ENCODE data around the gene SRI. TPM values are rescaled to one million over a fixed set of nuclear protein-coding genes. Genes with fewer than 3 reads are reported as not detected.

The SRI gene
- total and polyA plus RNA-seq, 2 donors (not counting 1 experiment from before 2014, with no cell fraction given) = 46.5 to 49.9 TPM

DNA sequence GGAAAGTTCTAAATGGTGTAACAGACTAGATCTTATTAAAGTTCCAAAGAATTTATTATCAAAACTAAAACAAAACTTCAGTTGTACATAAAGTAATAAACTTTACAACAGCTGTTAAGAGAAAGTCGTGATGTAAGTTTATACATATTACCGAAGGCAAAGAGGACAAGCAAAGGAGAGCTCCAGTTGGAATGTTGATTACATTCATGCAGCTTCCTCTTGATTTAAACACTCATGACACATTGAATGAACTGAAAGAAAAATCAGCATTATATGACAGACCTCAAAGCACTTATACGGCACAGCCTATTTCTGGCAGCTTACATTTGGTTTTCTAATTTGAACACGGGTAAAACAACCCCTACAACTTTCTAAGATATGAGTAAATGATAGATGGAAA, 13.6 kb downstream of the SRI start:
- Histone ChIP-seq H3K9me3 (ENCODE audit: control extremely low read depth in 1 of 3, control insufficient read depth in 2 of 3, insufficient read depth in 1 of 3, low read length in 2 of 3) (no peaks in the 10 kb centered on the region), H3K4me1 (ENCODE audit: control insufficient read depth in 2 of 2, insufficient read depth in 2 of 2, low read length in 2 of 2) (no peaks in the 10 kb centered on the region), H3K4me3 (ENCODE audit: control extremely low read depth in 1 of 5, extremely low read depth in 1 of 5, insufficient read depth in 1 of 5, low read depth in 2 of 5, low read length in 4 of 5) (no peak overlapping the region), H3K4me2 (replicated peaks; ENCODE audit: low read depth, low read length, poor library complexity, severe bottlenecking) (no peak overlapping the region), H2AFZ (ENCODE audit: insufficient read depth, low read depth, low read length, poor library complexity, severe bottlenecking) (no peak overlapping the region), H3K9ac (ENCODE audit: low read length) (no peak overlapping the region), H3K79me2 (ENCODE audit: control insufficient read depth, insufficient read depth, low read length) (no peaks in the 10 kb centered on the region), H3K36me3 (replicated peaks in 1 of 2; ENCODE audit: control extremely low read depth in 1 of 2, control insufficient read depth in 1 of 2, extremely low read depth in 1 of 2, insufficient read depth in 2 of 2, low read length in 1 of 2) (peaks cover 0 to 68% of the 10 kb centered on the region in 2 experiments), H4K20me1 (ENCODE audit: control insufficient read depth, insufficient read depth, low read length, poor library complexity, severe bottlenecking) (peaks cover 5% of the 10 kb centered on the region), H3K27ac (ENCODE audit: low read length in 2 of 2) (no peak overlapping the region), H3K27me3 (replicated peaks in 1 of 4; ENCODE audit: control extremely low read depth in 1 of 4, control insufficient read depth in 3 of 4, insufficient read depth in 4 of 4, low read length in 3 of 4) (no peaks in the 10 kb centered on the region)
- 83% methylated on average over 1 of the region's 4 CpGs for WGBS (ENCODE audit: insufficient coverage)
- H3K4me3 Mint-ChIP-seq = no peak overlapping the region
- no peaks in the 10 kb centered on the region for H3K9me3 Mint-ChIP-seq (ENCODE audit: insufficient read depth)
- H3K27me3 Mint-ChIP-seq = no peaks in the 10 kb centered on the region
- intact Hi-C loops (cut with micrococcal nuclease) = no loop called here
- no peak for ATAC-seq (ENCODE audit: low read depth)
- no peak overlapping the region for H3K27ac Mint-ChIP-seq
- H3K4me1 Mint-ChIP-seq = no peaks in the 10 kb centered on the region
- DNase-seq = no peak
- TF ChIP-seq EZH2 (IDR thresholded peaks at IDR 0.05; ENCODE audit: borderline replicate concordance, insufficient read depth, low read depth, low read length, poor library complexity, severe bottlenecking) = no peak
- TF ChIP-seq, protein P1, sequence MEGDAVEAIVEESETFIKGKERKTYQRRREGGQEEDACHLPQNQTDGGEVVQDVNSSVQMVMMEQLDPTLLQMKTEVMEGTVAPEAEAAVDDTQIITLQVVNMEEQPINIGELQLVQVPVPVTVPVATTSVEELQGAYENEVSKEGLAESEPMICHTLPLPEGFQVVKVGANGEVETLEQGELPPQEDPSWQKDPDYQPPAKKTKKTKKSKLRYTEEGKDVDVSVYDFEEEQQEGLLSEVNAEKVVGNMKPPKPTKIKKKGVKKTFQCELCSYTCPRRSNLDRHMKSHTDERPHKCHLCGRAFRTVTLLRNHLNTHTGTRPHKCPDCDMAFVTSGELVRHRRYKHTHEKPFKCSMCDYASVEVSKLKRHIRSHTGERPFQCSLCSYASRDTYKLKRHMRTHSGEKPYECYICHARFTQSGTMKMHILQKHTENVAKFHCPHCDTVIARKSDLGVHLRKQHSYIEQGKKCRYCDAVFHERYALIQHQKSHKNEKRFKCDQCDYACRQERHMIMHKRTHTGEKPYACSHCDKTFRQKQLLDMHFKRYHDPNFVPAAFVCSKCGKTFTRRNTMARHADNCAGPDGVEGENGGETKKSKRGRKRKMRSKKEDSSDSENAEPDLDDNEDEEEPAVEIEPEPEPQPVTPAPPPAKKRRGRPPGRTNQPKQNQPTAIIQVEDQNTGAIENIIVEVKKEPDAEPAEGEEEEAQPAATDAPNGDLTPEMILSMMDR (IDR thresholded peaks at IDR 0.05) = no peak
- ChIA-PET CTCF (interaction anchor here (1.3 kb wide), 1 partner anchor 13 kb away, joined by 3 read pairs; no protein-coding TSS in a partner anchor), POLR2A (no interaction called here)

- no peak for ATAC-seq (ENCODE audit: low read depth)
- peaks cover 0 to 69% of the 10 kb centered on the region in 2 experiments for H3K36me3 ChIP-seq (replicated peaks in 1 of 2; ENCODE audit: control extremely low read depth in 1 of 2, control insufficient read depth in 1 of 2, extremely low read depth in 1 of 2, insufficient read depth in 2 of 2, low read length in 1 of 2)
Observed at GRCh38 chr7:88205179-88205578, 14.7 kb downstream of the SRI start.

More at GRCh38 chr7:88205179-88205578, 14.7 kb downstream of the SRI start:
- peaks cover 2% of the 10 kb centered on the region for H4K20me1 ChIP-seq (ENCODE audit: control insufficient read depth, insufficient read depth, low read length, poor library complexity, severe bottlenecking)
- DNase-seq = no peak
- no peaks in the 10 kb centered on the region for H3K4me1 Mint-ChIP-seq
- TF ChIP-seq, protein P1 (IDR thresholded peaks at IDR 0.05) = no peak
- no peak for TF ChIP-seq EZH2 (IDR thresholded peaks at IDR 0.05; ENCODE audit: borderline replicate concordance, insufficient read depth, low read depth, low read length, poor library complexity, severe bottlenecking)
- no peak overlapping the region for H3K9ac ChIP-seq (ENCODE audit: low read length)
- ChIA-PET CTCF (interaction anchor here (1.3 to 1.5 kb wide), 2 partner anchors 12 to 35 kb away, joined by 3 read pairs; no protein-coding TSS in a partner anchor), POLR2A (no interaction called here)
- H3K4me3 ChIP-seq (ENCODE audit: control extremely low read depth in 1 of 5, extremely low read depth in 1 of 5, insufficient read depth in 1 of 5, low read depth in 2 of 5, low read length in 4 of 5) = no peak overlapping the region
- no peaks in the 10 kb centered on the region for H3K27me3 Mint-ChIP-seq
- H2AFZ ChIP-seq (ENCODE audit: insufficient read depth, low read depth, low read length, poor library complexity, severe bottlenecking) = no peak overlapping the region
- no peak overlapping the region for H3K4me3 Mint-ChIP-seq
- H3K27me3 ChIP-seq (replicated peaks in 1 of 4; ENCODE audit: control extremely low read depth in 1 of 4, control insufficient read depth in 3 of 4, insufficient read depth in 4 of 4, low read length in 3 of 4) = no peaks in the 10 kb centered on the region
- no peak overlapping the region for H3K4me2 ChIP-seq (replicated peaks; ENCODE audit: low read depth, low read length, poor library complexity, severe bottlenecking)
- no peaks in the 10 kb centered on the region for H3K79me2 ChIP-seq (ENCODE audit: control insufficient read depth, insufficient read depth, low read length)
- no peaks in the 10 kb centered on the region for H3K9me3 ChIP-seq (ENCODE audit: control extremely low read depth in 1 of 3, control insufficient read depth in 2 of 3, insufficient read depth in 1 of 3, low read length in 2 of 3)
- H3K4me1 ChIP-seq (ENCODE audit: control insufficient read depth in 2 of 2, insufficient read depth in 2 of 2, low read length in 2 of 2) = no peaks in the 10 kb centered on the region
- no peaks in the 10 kb centered on the region for H3K9me3 Mint-ChIP-seq (ENCODE audit: insufficient read depth)
- H3K27ac Mint-ChIP-seq = no peak overlapping the region
- intact Hi-C loops (cut with micrococcal nuclease) = no loop called here
- no peak overlapping the region for H3K27ac ChIP-seq (ENCODE audit: low read length in 2 of 2)
